Gastroesophageal sphincter (tissue), 4 donors: Measurements from ENCODE around the gene SORCS3. TPM values are rescaled to one million over a fixed set of nuclear protein-coding genes. Genes with fewer than 3 reads are reported as not detected.

Experiments
- ATAC-seq: fragments of 150-250 bp; one replicate; pipeline ENCODE4 v1.9.1; 2016; ENCODE audit warnings: mild to moderate bottlenecking, moderate library complexity
- H3K27ac ChIP-seq, 4 donors: fragments of 200-600 bp; sonication (generic) in 3 of 4; 1 replicate in 3 of 4; 2 replicates in 1 of 4; pipeline ENCODE4 v1.5.1; 2016 to 2019
- H3K27me3 ChIP-seq: fragments of 200-600 bp; sonication (generic); one replicate; pipeline ENCODE4 v1.5.1; 2019
- H3K36me3 ChIP-seq, 2 donors: fragments of 200-600 bp; sonication (generic); one replicate each; pipeline ENCODE4 v1.5.1; 2019; ENCODE audit warnings: control low read depth in 1 of 2
- H3K4me1 ChIP-seq, 3 donors: fragments of 200-600 bp; sonication (generic); 1 replicate in 2 of 3; 2 replicates in 1 of 3; pipeline ENCODE4 v1.5.1; 2016 to 2019; ENCODE audit warnings: control low read depth in 2 of 3
- H3K4me3 ChIP-seq, 2 donors: fragments of 200-600 bp; sonication (generic); one replicate each; pipeline ENCODE4 v1.5.1; 2019; ENCODE audit warnings: mild to moderate bottlenecking in 1 of 2, moderate library complexity in 1 of 2
- H3K9me3 ChIP-seq, 3 donors: fragments of 200-600 bp; sonication (generic); one replicate each; pipeline ENCODE4 v1.5.1; 2017 to 2019; ENCODE audit warnings: control low read depth in 2 of 3
- CTCF ChIP-seq, 4 experiments: fragments of 200-600 bp in 2 of 4; fragments of 450-650 bp in 2 of 4; sonication (generic) in 1 of 4; IDR thresholded peaks; one replicate each; pipeline ENCODE4 v1.5.1; 2017 to 2019; ENCODE audit warnings: antibody characterized with exemption in 4 of 4, mild to moderate bottlenecking in 2 of 4, moderate library complexity in 2 of 4
- EP300 ChIP-seq: sonication (generic); formaldehyde crosslinking; IDR thresholded peaks from one replicate; pipeline ENCODE4 v1.6.1; 2017; ENCODE audit warnings: antibody characterized with exemption, mild to moderate bottlenecking
- POLR2A ChIP-seq, 2 donors: fragments of 450-650 bp; IDR thresholded peaks; one replicate each; pipeline ENCODE4 v1.6.1; 2017; ENCODE audit warnings: antibody characterized with exemption in 2 of 2, mild to moderate bottlenecking in 2 of 2, moderate library complexity in 1 of 2
- POLR2AphosphoS5 ChIP-seq: sonication (generic); formaldehyde crosslinking; IDR thresholded peaks from one replicate; pipeline ENCODE4 v1.6.1; 2017; ENCODE audit warnings: antibody characterized with exemption
- WGBS, 2 donors: methylation state at CpG; one replicate each; pipeline ENCODE4 v1.1.5; 2018; ENCODE audit warnings: low coverage in 1 of 2; 5-methylcytosine and 5-hydroxymethylcytosine counted together
- total RNA-seq, 4 donors: library from RNA; depleted of rRNA; stranded (reverse); fragments of >200 nt; gene quantifications; one replicate each; pipeline ENCODE4 v1.1.0, GENCODE V29; 2016

Gene SORCS3
- total RNA-seq, 4 donors from 2014 or later: 0.31 to 1.3 (median 0.69) TPM; not detected in 1

- H3K4me1 ChIP-seq: no peaks in the 10 kb centered on the region
- no peaks in the 10 kb centered on the region for H3K9me3 ChIP-seq
- no peak for ATAC-seq
- H3K36me3 ChIP-seq: no peaks in the 10 kb centered on the region
- no peak overlapping the region for H3K4me3 ChIP-seq
- 74 to 81% methylated on average over 12 to 13 of the region's 18 CpGs for WGBS, 2 donors
- H3K27ac ChIP-seq: no peak overlapping the region
- no peak for TF ChIP-seq POLR2A (IDR thresholded peaks at IDR 0.05)
- TF ChIP-seq POLR2AphosphoS5: no peak
- TF ChIP-seq EP300: no peak
- peaks cover 20% of the 10 kb centered on the region for H3K27me3 ChIP-seq
These were observed 47.4 kb downstream of the SORCS3 start for GRCh38 chr10:104688251-104689042.

DNA sequence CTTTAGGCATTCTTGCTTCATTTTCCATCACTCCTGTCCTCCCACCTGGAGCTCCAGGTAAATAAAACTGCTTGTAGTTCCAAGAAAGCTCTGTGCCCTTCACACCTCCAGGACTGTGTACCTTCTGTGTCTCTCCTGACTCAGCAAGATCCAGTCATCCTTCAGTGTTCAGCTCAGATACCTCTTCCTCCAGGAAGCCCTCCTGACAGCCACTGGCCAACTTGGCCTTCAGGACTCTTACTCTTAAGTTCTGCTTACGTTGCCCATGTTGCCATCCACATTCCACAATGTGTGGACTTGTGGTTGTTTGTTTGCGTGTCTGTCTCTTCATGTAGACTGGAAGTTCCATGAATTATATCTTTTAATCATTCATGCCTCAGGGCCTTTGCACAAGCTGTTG, 48.0 kb downstream of the SORCS3 start:
- no peak for ATAC-seq
- H3K4me3 ChIP-seq: no peak overlapping the region
- no peak overlapping the region for H3K27ac ChIP-seq
- 85 to 88% methylated on average over 2 of the region's 2 CpGs for WGBS, 2 donors
- TF ChIP-seq EP300 (no peak), POLR2AphosphoS5 (no peak), CTCF (IDR thresholded peaks at IDR 0.05) (no peak), POLR2A (IDR thresholded peaks at IDR 0.05) (no peak)
- H3K36me3 ChIP-seq: no peaks in the 10 kb centered on the region
- peaks cover 20% of the 10 kb centered on the region for H3K27me3 ChIP-seq
- H3K9me3 ChIP-seq: no peaks in the 10 kb centered on the region
- H3K4me1 ChIP-seq: no peaks in the 10 kb centered on the region

- no peak for ATAC-seq
- Histone ChIP-seq H3K9me3 (no peaks in the 10 kb centered on the region), H3K36me3 (no peaks in the 10 kb centered on the region), H3K27ac (no peak overlapping the region), H3K4me3 (no peak overlapping the region), H3K4me1 (no peaks in the 10 kb centered on the region), H3K27me3 (peaks cover 20% of the 10 kb centered on the region)
- 63% methylated on average over 3 of the region's 3 CpGs for WGBS, 2 donors
- TF ChIP-seq EP300: no peak
- TF ChIP-seq CTCF (IDR thresholded peaks at IDR 0.05): no peak
- TF ChIP-seq POLR2A (IDR thresholded peaks at IDR 0.05): no peak
- no peak for TF ChIP-seq POLR2AphosphoS5
These were observed 48.5 kb downstream of the SORCS3 start for GRCh38 chr10:104689547-104689946.

- Histone ChIP-seq H3K4me3 (no peak overlapping the region), H3K27me3 (peaks cover 20% of the 10 kb centered on the region), H3K27ac (no peak overlapping the region), H3K9me3 (no peaks in the 10 kb centered on the region), H3K36me3 (no peaks in the 10 kb centered on the region), H3K4me1 (no peaks in the 10 kb centered on the region)
- 48 to 50% methylated on average over 1 to 3 of the region's 3 CpGs for WGBS, 2 donors
- ATAC-seq: no peak
- TF ChIP-seq POLR2AphosphoS5 (no peak), CTCF (IDR thresholded peaks at IDR 0.05) (no peak), POLR2A (IDR thresholded peaks at IDR 0.05) (no peak), EP300 (no peak)
These were observed 49.0 kb downstream of the SORCS3 start for GRCh38 chr10:104690101-104690500.

DNA sequence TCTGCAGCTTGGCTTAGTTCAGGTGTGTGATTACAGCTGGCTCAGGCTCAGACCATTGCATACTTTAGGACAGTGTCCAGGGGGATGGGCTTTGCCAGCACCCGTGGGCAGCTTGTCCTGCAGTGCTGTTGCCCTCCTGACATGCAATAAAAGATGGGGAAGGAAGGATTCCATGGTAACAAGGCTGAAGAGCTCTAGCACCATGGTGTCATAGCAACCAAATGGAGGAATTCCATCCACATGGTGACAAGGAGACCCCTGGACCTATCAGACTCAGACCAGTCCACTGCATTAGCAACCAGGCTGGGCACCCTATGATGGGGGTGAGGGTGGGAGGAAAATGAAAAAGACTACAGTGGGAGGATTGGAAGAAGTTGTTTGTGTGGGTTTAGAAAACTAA, 49.9 kb downstream of the SORCS3 start:
- Histone ChIP-seq H3K36me3 (no peaks in the 10 kb centered on the region), H3K4me3 (no peak overlapping the region), H3K4me1 (no peaks in the 10 kb centered on the region), H3K27ac (no peak overlapping the region), H3K9me3 (no peaks in the 10 kb centered on the region), H3K27me3 (peaks cover 20% of the 10 kb centered on the region)
- no peak for TF ChIP-seq CTCF (IDR thresholded peaks at IDR 0.05)
- TF ChIP-seq POLR2AphosphoS5: no peak
- no peak for TF ChIP-seq POLR2A (IDR thresholded peaks at IDR 0.05)
- no peak for TF ChIP-seq EP300
- ATAC-seq: no peak
- WGBS, 2 donors: 33 to 71% methylated on average over 1 of the region's 1 CpG
